Thyroid gland (tissue), 4 donors: Measurements from ENCODE around the gene IRF5.

ENCODE experiments used
- CTCF ChIP-seq, 6 experiments: fragments of 200-600 bp in 3 of 6; fragments of 450-650 bp in 3 of 6; sonication (generic) in 3 of 6; IDR thresholded peaks; one replicate each; pipeline ENCODE4 v1.5.1; 2016 to 2019; ENCODE audit warnings: antibody characterized with exemption in 6 of 6, mild to moderate bottlenecking in 2 of 6, inconsistent platforms in 1 of 6, moderate library complexity in 1 of 6
- POLR2A ChIP-seq, 2 donors: fragments of 450-650 bp; IDR thresholded peaks; one replicate each; pipeline ENCODE4 v1.6.1; 2017; ENCODE audit warnings: antibody characterized with exemption in 2 of 2, mild to moderate bottlenecking in 2 of 2, moderate library complexity in 1 of 2

- TF ChIP-seq CTCF (IDR thresholded peaks at IDR 0.05) (peak in 1 of 6 experiments; percentile 19), POLR2A (IDR thresholded peaks at IDR 0.05) (no peak)
Measured at GRCh38 chr7:128890306-128891109, 47.2 kb upstream of the IRF5 start.
